Panc1 (cell line): ENCODE measurements around the gene SUPT3H.

Experiments
- SIN3A ChIP-seq: IDR thresholded peaks from 2 replicates; pipeline ENCODE4 v1.6.1; 2012; ENCODE audit warnings: low read depth, mild to moderate bottlenecking, low read length, moderate library complexity, borderline replicate concordance; ENCODE audit not compliant: insufficient read depth
- TF ChIP-seq, protein P1 (sequence below), 2 experiments: IDR thresholded peaks; 2 replicates each; pipeline ENCODE4 v1.6.1; 2011 to 2012; ENCODE audit warnings: low read depth in 2 of 2, control low read depth in 1 of 2, low read length in 1 of 2, mild to moderate bottlenecking in 1 of 2, moderate library complexity in 1 of 2; ENCODE audit not compliant: insufficient read depth in 1 of 2
- TF ChIP-seq, protein P2 (sequence below): fragments of 450-650 bp; IDR thresholded peaks from 2 replicates; pipeline ENCODE4 v1.5.1; 2017; ENCODE audit warnings: mild to moderate bottlenecking

DNA sequence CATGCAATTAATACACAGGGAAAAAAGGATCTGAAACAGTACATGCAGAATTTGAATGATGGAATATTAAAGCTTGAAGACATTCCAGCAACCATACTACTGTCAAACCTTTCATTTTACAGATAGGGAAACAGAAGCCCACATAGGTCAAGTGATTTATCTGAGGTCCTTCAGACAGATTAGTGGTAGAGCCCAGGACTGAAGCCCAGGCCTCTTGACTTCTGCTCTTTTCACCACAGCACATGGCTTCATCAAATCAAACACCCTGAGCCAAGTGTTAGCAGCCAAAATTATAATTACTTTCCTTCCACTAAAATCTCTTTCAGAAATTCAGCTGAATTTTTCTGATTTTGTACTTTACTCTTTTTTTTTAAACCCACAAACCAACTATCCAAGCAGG is 485.2 kb downstream of the SUPT3H start:
- no peak for TF ChIP-seq SIN3A
- TF ChIP-seq, protein P1, sequence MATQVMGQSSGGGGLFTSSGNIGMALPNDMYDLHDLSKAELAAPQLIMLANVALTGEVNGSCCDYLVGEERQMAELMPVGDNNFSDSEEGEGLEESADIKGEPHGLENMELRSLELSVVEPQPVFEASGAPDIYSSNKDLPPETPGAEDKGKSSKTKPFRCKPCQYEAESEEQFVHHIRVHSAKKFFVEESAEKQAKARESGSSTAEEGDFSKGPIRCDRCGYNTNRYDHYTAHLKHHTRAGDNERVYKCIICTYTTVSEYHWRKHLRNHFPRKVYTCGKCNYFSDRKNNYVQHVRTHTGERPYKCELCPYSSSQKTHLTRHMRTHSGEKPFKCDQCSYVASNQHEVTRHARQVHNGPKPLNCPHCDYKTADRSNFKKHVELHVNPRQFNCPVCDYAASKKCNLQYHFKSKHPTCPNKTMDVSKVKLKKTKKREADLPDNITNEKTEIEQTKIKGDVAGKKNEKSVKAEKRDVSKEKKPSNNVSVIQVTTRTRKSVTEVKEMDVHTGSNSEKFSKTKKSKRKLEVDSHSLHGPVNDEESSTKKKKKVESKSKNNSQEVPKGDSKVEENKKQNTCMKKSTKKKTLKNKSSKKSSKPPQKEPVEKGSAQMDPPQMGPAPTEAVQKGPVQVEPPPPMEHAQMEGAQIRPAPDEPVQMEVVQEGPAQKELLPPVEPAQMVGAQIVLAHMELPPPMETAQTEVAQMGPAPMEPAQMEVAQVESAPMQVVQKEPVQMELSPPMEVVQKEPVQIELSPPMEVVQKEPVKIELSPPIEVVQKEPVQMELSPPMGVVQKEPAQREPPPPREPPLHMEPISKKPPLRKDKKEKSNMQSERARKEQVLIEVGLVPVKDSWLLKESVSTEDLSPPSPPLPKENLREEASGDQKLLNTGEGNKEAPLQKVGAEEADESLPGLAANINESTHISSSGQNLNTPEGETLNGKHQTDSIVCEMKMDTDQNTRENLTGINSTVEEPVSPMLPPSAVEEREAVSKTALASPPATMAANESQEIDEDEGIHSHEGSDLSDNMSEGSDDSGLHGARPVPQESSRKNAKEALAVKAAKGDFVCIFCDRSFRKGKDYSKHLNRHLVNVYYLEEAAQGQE (IDR thresholded peaks at IDR 0.05; ENCODE audit: insufficient read depth in 1 of 2, low read depth in 2 of 2, low read length in 1 of 2) = no peak
- TF ChIP-seq, protein P2, sequence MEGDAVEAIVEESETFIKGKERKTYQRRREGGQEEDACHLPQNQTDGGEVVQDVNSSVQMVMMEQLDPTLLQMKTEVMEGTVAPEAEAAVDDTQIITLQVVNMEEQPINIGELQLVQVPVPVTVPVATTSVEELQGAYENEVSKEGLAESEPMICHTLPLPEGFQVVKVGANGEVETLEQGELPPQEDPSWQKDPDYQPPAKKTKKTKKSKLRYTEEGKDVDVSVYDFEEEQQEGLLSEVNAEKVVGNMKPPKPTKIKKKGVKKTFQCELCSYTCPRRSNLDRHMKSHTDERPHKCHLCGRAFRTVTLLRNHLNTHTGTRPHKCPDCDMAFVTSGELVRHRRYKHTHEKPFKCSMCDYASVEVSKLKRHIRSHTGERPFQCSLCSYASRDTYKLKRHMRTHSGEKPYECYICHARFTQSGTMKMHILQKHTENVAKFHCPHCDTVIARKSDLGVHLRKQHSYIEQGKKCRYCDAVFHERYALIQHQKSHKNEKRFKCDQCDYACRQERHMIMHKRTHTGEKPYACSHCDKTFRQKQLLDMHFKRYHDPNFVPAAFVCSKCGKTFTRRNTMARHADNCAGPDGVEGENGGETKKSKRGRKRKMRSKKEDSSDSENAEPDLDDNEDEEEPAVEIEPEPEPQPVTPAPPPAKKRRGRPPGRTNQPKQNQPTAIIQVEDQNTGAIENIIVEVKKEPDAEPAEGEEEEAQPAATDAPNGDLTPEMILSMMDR = no peak
